ENCODE results near the gene WFDC12. TPM values are rescaled to one million over a fixed set of nuclear protein-coding genes. Genes with fewer than 3 reads are reported as not detected.

WFDC12 gene
- total and polyA plus RNA-seq, 4 donors: 0.85 to 5.9 (median 3.5) TPM

DNA sequence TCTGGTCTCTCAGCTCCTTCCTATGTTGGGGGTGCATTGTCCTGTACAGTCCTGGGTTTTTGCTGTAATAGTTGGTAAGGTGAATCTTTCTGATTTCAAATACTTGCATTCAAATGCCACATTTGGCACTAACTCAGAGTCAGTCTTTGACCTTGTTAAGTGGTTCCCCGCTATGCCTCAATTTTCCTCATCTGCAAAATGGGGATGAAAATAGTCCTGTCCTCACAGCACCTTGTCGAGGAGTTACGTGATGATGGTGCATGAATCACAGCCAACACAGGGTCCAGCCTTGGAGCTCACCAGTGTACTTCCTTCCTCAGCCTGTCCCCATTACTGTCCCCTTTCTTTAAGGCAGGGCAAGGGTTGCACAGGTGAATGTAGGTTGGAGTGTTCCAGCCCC, 10.4 kb downstream of the WFDC12 start:
- Histone ChIP-seq H3K9ac (ENCODE audit: insufficient read depth in 1 of 2, low read length in 2 of 2) (no peak overlapping the region), H3K4me1 (ENCODE audit: control insufficient read depth in 5 of 5, insufficient read depth in 5 of 5, low read length in 5 of 5) (peaks cover 0 to 2% (median 0%) of the 10 kb centered on the region in 5 donors), H3K27me3 (ENCODE audit: control insufficient read depth in 3 of 3, insufficient read depth in 3 of 3, low read length in 2 of 3) (peaks cover 0 to 8% (median 0%) of the 10 kb centered on the region in 3 donors), H3K36me3 (ENCODE audit: control insufficient read depth in 4 of 4, insufficient read depth in 4 of 4, low read length in 4 of 4) (no peaks in the 10 kb centered on the region), H3K4me3 (no peak overlapping the region), H3K9me3 (ENCODE audit: control insufficient read depth in 4 of 4, insufficient read depth in 3 of 4, low read length in 3 of 4) (no peaks in the 10 kb centered on the region), H3K27ac (ENCODE audit: low read depth in 1 of 2, low read length in 1 of 2) (no peak overlapping the region)
- no peak for DNase-seq
- WGBS, 2 donors: 92 to 93% methylated on average over 3 of the region's 3 CpGs
- no peak for ATAC-seq (ENCODE audit: insufficient read depth, low FRiP score)
- no peak for TF ChIP-seq CTCF (IDR thresholded peaks at IDR 0.05; ENCODE audit: control extremely low read depth, extremely low read depth)

DNA sequence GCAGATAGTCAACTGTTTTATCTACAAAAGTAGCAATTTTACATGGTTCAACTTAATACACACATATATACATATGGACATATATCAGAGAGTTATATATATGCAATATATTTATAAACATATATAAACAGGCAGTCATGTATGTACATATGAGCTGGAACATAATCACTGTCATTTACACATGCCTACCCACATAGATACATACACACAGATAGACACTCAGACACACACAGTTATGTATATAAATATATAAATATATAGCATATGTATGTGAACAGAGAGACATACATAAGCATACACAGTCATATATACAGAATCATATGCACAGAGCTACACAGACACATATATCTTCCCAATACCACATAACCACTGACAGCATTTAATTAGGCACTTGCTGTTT, 11.5 kb downstream of the WFDC12 start:
- Histone ChIP-seq H3K27me3 (ENCODE audit: control insufficient read depth in 3 of 3, insufficient read depth in 3 of 3, low read length in 2 of 3) (peaks cover 0 to 8% (median 0%) of the 10 kb centered on the region in 3 donors), H3K27ac (ENCODE audit: low read depth in 1 of 2, low read length in 1 of 2) (no peak overlapping the region), H3K9ac (ENCODE audit: insufficient read depth in 1 of 2, low read length in 2 of 2) (no peak overlapping the region), H3K4me1 (ENCODE audit: control insufficient read depth in 5 of 5, insufficient read depth in 5 of 5, low read length in 5 of 5) (peaks cover 0 to 2% (median 0%) of the 10 kb centered on the region in 5 donors), H3K9me3 (ENCODE audit: control insufficient read depth in 4 of 4, insufficient read depth in 3 of 4, low read length in 3 of 4) (no peaks in the 10 kb centered on the region), H3K4me3 (no peak overlapping the region), H3K36me3 (ENCODE audit: control insufficient read depth in 4 of 4, insufficient read depth in 4 of 4, low read length in 4 of 4) (no peaks in the 10 kb centered on the region)
- TF ChIP-seq CTCF (IDR thresholded peaks at IDR 0.05; ENCODE audit: control extremely low read depth, extremely low read depth): no peak
- DNase-seq (no peak), ATAC-seq (ENCODE audit: insufficient read depth, low FRiP score) (no peak)

GRCh38 chr20:45111799-45112471, 12.3 kb downstream of the WFDC12 start:
- Histone ChIP-seq H3K4me3 (no peak overlapping the region), H3K27me3 (ENCODE audit: control insufficient read depth in 3 of 3, insufficient read depth in 3 of 3, low read length in 2 of 3) (peaks cover 0 to 8% (median 0%) of the 10 kb centered on the region in 3 donors), H3K27ac (ENCODE audit: low read depth in 1 of 2, low read length in 1 of 2) (no peak overlapping the region), H3K36me3 (ENCODE audit: control insufficient read depth in 4 of 4, insufficient read depth in 4 of 4, low read length in 4 of 4) (no peaks in the 10 kb centered on the region), H3K9me3 (ENCODE audit: control insufficient read depth in 4 of 4, insufficient read depth in 3 of 4, low read length in 3 of 4) (no peaks in the 10 kb centered on the region), H3K9ac (ENCODE audit: insufficient read depth in 1 of 2, low read length in 2 of 2) (no peak overlapping the region), H3K4me1 (ENCODE audit: control insufficient read depth in 5 of 5, insufficient read depth in 5 of 5, low read length in 5 of 5) (peaks cover 0 to 2% (median 0%) of the 10 kb centered on the region in 5 donors)
- DNase-seq: no peak
- WGBS, 2 donors: 55 to 56% methylated on average over 17 of the region's 17 CpGs
- TF ChIP-seq CTCF (IDR thresholded peaks at IDR 0.05; ENCODE audit: control extremely low read depth, extremely low read depth): no peak
- ATAC-seq (ENCODE audit: insufficient read depth, low FRiP score): no peak

DNA sequence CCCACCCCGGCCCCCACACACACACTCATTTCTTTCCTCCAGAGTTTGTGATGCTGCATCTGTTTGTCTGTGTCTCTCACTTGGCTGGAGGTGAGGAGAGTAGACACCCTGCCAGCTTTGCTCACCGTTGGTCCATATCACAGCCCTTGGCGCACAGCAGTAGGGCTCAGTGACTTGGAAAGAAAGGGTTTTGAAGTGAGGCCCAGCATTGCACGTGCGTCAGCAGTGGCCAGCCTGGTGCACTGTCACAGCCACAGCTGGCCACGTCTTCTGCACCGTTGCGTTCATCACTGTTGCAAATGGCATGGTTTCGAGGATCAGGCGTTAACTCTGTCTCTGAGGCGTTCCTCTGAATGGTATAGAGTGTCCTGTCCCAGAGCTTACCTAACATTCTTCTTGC, 13.0 kb downstream of the WFDC12 start:
- 81 to 82% methylated on average over 11 of the region's 11 CpGs for WGBS, 2 donors
- DNase-seq (no peak), ATAC-seq (ENCODE audit: insufficient read depth, low FRiP score) (no peak)
- no peak for TF ChIP-seq CTCF (IDR thresholded peaks at IDR 0.05; ENCODE audit: control extremely low read depth, extremely low read depth)
- Histone ChIP-seq H3K9me3 (ENCODE audit: control insufficient read depth in 4 of 4, insufficient read depth in 3 of 4, low read length in 3 of 4) (no peaks in the 10 kb centered on the region), H3K27me3 (ENCODE audit: control insufficient read depth in 3 of 3, insufficient read depth in 3 of 3, low read length in 2 of 3) (peaks cover 0 to 8% (median 0%) of the 10 kb centered on the region in 3 donors), H3K4me3 (no peak overlapping the region), H3K36me3 (ENCODE audit: control insufficient read depth in 4 of 4, insufficient read depth in 4 of 4, low read length in 4 of 4) (no peaks in the 10 kb centered on the region), H3K4me1 (ENCODE audit: control insufficient read depth in 5 of 5, insufficient read depth in 5 of 5, low read length in 5 of 5) (peaks cover 0 to 2% (median 0%) of the 10 kb centered on the region in 5 donors), H3K27ac (ENCODE audit: low read depth in 1 of 2, low read length in 1 of 2) (no peak overlapping the region), H3K9ac (ENCODE audit: insufficient read depth in 1 of 2, low read length in 2 of 2) (no peak overlapping the region)

Measured in lung (tissue), 12 donors.